Measurements from ENCODE around the gene SARDH.
"Not testable (repeated sequence)": the region's sequence is repeated elsewhere in the genome, so short reads cannot be mapped to it uniquely, and the experiment has no call there.

Gene SARDH

DNA sequence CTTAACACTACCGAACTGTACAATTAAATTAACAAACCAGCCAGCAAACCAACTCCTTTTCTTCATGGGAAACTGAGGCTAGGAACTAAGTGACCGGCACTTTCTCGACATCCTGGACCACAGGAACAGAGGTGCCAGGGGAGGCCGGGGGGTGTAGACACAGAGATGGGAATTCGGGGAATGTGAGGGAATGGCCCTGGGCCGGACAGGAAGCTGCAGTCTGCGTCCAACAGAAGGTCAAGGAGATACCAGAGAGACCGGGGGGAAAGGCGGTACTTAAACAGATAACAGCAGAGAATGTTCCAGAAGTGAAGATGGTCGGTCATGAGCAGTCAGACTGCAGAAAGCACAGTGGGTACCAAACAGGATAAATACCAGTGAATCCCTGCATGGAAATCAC, 61.7 kb downstream of the SARDH start:
- Histone ChIP-seq H3K9ac (no peak overlapping the region), H3K36me3 (ENCODE audit: insufficient read depth) (no peaks in the 10 kb centered on the region), H3K79me2 (ENCODE audit: insufficient read depth, low read depth) (no peaks in the 10 kb centered on the region), H4K20me1 (ENCODE audit: insufficient read depth) (no peaks in the 10 kb centered on the region), H3K4me2 (no peak overlapping the region), H3K27me3 (ENCODE audit: insufficient read depth, low read depth) (peaks cover 67% of the 10 kb centered on the region; the same call in 1 of the 2 replicates), H2AFZ (ENCODE audit: low read depth) (no peak overlapping the region), H3K27ac (no peak overlapping the region), H3K4me1 (ENCODE audit: low read depth, poor library complexity, severe bottlenecking) (no peaks in the 10 kb centered on the region), H3K4me3 (IDR thresholded peaks at IDR 0.05; ENCODE audit: insufficient read depth, low read depth, low read length) (no peak overlapping the region)
- TF ChIP-seq CTCF (conservative IDR thresholded peaks at IDR 0.05; ENCODE audit: low read depth, low read length) = no peak

DNA sequence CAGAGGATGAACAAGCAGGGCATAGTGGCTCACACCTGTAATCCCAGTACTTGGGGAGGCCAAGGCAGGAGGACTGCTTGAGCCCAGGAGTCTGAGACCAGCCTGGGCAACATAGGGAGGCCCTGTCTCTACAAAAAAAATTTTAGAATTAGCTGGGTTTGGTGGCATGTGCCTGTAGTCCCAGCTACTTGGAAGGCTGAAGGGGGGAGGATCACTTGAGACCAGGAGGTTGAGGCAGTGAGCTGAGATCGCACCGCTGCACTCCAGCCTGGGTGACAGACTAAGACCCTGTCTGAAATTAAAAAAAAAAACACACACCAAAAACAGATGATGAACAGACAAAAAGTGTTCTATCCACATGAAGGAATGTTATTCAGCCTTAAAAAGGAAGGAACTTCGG, 62.4 kb downstream of the SARDH start:
- H4K20me1 ChIP-seq (ENCODE audit: insufficient read depth); H3K9ac ChIP-seq; H3K4me3 ChIP-seq (IDR thresholded peaks at IDR 0.05; ENCODE audit: insufficient read depth, low read depth, low read length); H3K4me2 ChIP-seq; H3K27ac ChIP-seq; H3K79me2 ChIP-seq (ENCODE audit: insufficient read depth, low read depth); H3K4me1 ChIP-seq (ENCODE audit: low read depth, poor library complexity, severe bottlenecking); H3K36me3 ChIP-seq (ENCODE audit: insufficient read depth); H2AFZ ChIP-seq (ENCODE audit: low read depth): not testable (repeated sequence)
- H3K27me3 ChIP-seq (ENCODE audit: insufficient read depth, low read depth) = peaks cover 61% of the 10 kb centered on the region; the same call in 1 of the 2 replicates

GRCh38 chr9:133674091-133674490, 64.1 kb downstream of the SARDH start:
- no peak for TF ChIP-seq CTCF (conservative IDR thresholded peaks at IDR 0.05; ENCODE audit: low read depth, low read length)
- H3K9ac ChIP-seq = no peak overlapping the region
- H4K20me1 ChIP-seq (ENCODE audit: insufficient read depth) = no peaks in the 10 kb centered on the region
- no peaks in the 10 kb centered on the region for H3K4me1 ChIP-seq (ENCODE audit: low read depth, poor library complexity, severe bottlenecking)
- H3K36me3 ChIP-seq (ENCODE audit: insufficient read depth) = no peaks in the 10 kb centered on the region
- H3K4me2 ChIP-seq = no peak overlapping the region
- H3K27ac ChIP-seq = no peak overlapping the region
- H3K4me3 ChIP-seq (IDR thresholded peaks at IDR 0.05; ENCODE audit: insufficient read depth, low read depth, low read length) = no peak overlapping the region
- no peak overlapping the region for H2AFZ ChIP-seq (ENCODE audit: low read depth)
- H3K27me3 ChIP-seq (ENCODE audit: insufficient read depth, low read depth) = peaks cover 58% of the 10 kb centered on the region; the same call in 1 of the 2 replicates
- H3K79me2 ChIP-seq (ENCODE audit: insufficient read depth, low read depth) = no peaks in the 10 kb centered on the region

DNA sequence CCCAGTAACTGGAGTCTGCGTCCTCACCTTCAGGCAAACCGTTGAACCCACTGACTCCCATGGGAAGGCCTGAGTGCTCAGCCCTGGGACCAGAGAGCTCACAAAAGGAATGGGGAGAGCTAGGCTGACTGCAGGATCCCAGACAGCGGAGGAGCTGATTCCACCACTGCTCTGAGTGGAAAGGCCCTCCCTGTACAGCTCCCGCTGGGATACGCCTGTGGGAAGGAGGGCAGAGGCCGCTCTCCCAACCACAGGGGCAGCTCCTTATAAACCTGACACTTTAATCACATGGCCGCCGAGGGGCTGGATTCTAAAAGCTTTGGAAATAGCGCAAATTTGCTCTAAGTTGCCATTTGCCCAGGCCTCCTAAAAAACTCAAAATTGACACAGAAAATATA, 64.9 kb downstream of the SARDH start:
- H3K4me2 ChIP-seq = no peak overlapping the region
- H3K79me2 ChIP-seq (ENCODE audit: insufficient read depth, low read depth) = no peaks in the 10 kb centered on the region
- no peaks in the 10 kb centered on the region for H3K36me3 ChIP-seq (ENCODE audit: insufficient read depth)
- no peak overlapping the region for H3K27ac ChIP-seq
- no peak overlapping the region for H3K9ac ChIP-seq
- H3K4me3 ChIP-seq (IDR thresholded peaks at IDR 0.05; ENCODE audit: insufficient read depth, low read depth, low read length) = no peak overlapping the region
- H3K4me1 ChIP-seq (ENCODE audit: low read depth, poor library complexity, severe bottlenecking) = no peaks in the 10 kb centered on the region
- H3K27me3 ChIP-seq (ENCODE audit: insufficient read depth, low read depth) = peaks cover 51% of the 10 kb centered on the region; the same call in 1 of the 2 replicates
- no peak overlapping the region for H2AFZ ChIP-seq (ENCODE audit: low read depth)
- H4K20me1 ChIP-seq (ENCODE audit: insufficient read depth) = no peaks in the 10 kb centered on the region
- TF ChIP-seq CTCF (conservative IDR thresholded peaks at IDR 0.05; ENCODE audit: low read depth, low read length) = no peak

DNA sequence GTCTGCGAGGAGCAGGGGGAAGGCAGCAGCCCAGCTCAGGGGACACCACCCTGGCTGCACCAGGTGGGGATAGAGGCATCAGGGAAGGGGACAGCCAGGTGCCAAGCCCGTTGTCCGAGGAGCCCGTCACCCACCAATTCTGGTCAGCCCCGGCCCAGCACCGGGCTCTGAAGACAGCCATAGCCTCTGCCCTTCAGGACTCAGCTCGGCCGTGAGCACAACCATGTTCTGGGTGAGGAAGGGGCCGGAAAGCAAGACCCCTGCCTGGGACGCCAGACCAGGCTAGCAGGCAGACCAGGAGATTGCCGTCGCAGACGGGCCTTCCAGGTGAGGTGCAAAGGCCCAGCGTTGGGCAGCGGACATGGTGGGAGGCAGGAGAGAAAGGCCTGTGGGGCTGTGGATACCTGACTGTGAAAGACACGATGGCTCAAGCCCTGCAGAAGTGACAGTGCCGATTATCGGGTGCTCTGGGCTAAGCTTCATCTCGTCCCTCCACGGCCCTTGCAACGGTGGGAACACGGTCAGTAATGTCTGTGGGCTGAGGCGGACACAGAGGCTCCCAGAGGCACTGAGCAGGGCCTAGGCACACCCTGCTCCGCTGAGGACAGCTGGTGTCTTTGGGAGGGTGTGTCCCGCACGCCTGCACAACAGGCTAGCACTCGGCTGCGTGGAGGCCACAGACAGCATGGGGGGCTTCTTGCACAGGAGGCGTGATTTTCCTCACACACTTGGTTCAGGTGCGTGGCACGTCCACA, 65.5 kb downstream of the SARDH start:
- Histone ChIP-seq H3K79me2 (ENCODE audit: insufficient read depth, low read depth) (no peaks in the 10 kb centered on the region), H3K27me3 (ENCODE audit: insufficient read depth, low read depth) (peaks cover 50% of the 10 kb centered on the region; the same call in 1 of the 2 replicates), H3K4me2 (no peak overlapping the region), H4K20me1 (ENCODE audit: insufficient read depth) (no peaks in the 10 kb centered on the region), H3K27ac (no peak overlapping the region), H3K4me1 (ENCODE audit: low read depth, poor library complexity, severe bottlenecking) (no peaks in the 10 kb centered on the region), H3K4me3 (IDR thresholded peaks at IDR 0.05; ENCODE audit: insufficient read depth, low read depth, low read length) (no peak overlapping the region), H3K36me3 (ENCODE audit: insufficient read depth) (no peaks in the 10 kb centered on the region), H3K9ac (no peak overlapping the region), H2AFZ (ENCODE audit: low read depth) (no peak overlapping the region)
- TF ChIP-seq CTCF (conservative IDR thresholded peaks at IDR 0.05; ENCODE audit: low read depth, low read length) = no peak

Data from KMS-11 (cell line).